Fibroblast of villous mesenchyme (primary cell): ENCODE data around the gene ORC3. TPM values are rescaled to one million over a fixed set of nuclear protein-coding genes. Genes with fewer than 3 reads are reported as not detected.
A peak's percentile ranks its signal among the peaks of the same experiment; 100 is the strongest.

ENCODE experiments used
- DNase-seq: peaks from one replicate; pipeline ENCODE4 v3.0.0-alpha.2; 2010; ENCODE audit warnings: low read depth
- H3K4me3 ChIP-seq: 2 replicates; pipeline ENCODE4 v1.5.1; 2011; ENCODE audit warnings: low read depth, mild to moderate bottlenecking, low read length
- total RNA-seq: library from RNA; depleted of rRNA; stranded (reverse); fragments of >200 nt; gene quantifications from 2 replicates; pipeline ENCODE4 v1.2.3, GENCODE V29; 2012
- TF ChIP-seq, protein P1 (sequence below): IDR thresholded peaks from 2 replicates; pipeline ENCODE4 v1.5.1; 2012; ENCODE audit warnings: low read depth, mild to moderate bottlenecking, low read length; ENCODE audit not compliant: insufficient read depth

Gene ORC3
- total RNA-seq, 1 donor: 32.0 TPM

DNA sequence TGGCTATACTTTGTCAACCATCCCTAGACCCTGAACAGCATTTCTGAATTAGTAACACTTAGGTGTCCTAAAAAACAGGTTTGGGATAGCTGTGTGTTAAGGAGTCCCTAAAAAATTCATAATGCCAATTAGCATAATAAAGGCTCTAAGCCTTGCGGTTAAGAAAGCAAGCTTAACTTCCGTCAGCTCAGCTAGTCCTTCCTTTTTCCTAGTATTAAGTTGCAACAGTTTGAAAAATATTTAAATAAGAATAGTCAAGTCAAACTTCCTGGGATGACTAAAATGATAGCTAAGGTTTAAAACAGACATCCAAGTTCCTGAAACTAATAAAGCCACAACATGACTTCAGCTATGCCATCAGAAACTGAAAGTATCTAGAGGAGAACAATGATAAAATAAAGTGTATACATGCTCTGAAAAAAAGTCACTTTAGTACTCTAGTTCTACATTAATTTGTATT, 108.6 kb downstream of the ORC3 start:
- DNase-seq: no peak

DNA sequence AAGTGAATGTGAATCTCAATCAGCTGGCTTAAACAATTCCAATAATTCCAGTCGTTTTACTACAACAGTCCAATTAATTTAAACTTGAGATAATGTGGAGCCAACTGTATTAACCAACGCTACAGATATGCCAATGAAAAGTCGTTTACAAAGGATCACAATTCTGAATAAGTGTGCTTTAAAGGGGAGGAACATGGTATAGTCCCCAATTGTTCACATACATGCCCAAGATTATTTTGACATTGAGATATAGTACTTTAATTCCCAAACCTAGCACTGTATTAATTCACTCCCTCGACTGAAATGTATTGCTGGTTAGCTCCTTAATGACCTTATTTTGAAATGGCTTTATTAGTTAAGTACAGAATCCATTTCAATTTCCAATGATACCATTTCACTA, 109.6 kb downstream of the ORC3 start:
- no peak for DNase-seq
- TF ChIP-seq, protein P1, sequence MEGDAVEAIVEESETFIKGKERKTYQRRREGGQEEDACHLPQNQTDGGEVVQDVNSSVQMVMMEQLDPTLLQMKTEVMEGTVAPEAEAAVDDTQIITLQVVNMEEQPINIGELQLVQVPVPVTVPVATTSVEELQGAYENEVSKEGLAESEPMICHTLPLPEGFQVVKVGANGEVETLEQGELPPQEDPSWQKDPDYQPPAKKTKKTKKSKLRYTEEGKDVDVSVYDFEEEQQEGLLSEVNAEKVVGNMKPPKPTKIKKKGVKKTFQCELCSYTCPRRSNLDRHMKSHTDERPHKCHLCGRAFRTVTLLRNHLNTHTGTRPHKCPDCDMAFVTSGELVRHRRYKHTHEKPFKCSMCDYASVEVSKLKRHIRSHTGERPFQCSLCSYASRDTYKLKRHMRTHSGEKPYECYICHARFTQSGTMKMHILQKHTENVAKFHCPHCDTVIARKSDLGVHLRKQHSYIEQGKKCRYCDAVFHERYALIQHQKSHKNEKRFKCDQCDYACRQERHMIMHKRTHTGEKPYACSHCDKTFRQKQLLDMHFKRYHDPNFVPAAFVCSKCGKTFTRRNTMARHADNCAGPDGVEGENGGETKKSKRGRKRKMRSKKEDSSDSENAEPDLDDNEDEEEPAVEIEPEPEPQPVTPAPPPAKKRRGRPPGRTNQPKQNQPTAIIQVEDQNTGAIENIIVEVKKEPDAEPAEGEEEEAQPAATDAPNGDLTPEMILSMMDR: no peak

More for the DNA sequence above, 108.6 kb downstream of the ORC3 start:
- TF ChIP-seq, protein P1: no peak
- peak overlapping the region; percentile 98 for H3K4me3 ChIP-seq

DNA sequence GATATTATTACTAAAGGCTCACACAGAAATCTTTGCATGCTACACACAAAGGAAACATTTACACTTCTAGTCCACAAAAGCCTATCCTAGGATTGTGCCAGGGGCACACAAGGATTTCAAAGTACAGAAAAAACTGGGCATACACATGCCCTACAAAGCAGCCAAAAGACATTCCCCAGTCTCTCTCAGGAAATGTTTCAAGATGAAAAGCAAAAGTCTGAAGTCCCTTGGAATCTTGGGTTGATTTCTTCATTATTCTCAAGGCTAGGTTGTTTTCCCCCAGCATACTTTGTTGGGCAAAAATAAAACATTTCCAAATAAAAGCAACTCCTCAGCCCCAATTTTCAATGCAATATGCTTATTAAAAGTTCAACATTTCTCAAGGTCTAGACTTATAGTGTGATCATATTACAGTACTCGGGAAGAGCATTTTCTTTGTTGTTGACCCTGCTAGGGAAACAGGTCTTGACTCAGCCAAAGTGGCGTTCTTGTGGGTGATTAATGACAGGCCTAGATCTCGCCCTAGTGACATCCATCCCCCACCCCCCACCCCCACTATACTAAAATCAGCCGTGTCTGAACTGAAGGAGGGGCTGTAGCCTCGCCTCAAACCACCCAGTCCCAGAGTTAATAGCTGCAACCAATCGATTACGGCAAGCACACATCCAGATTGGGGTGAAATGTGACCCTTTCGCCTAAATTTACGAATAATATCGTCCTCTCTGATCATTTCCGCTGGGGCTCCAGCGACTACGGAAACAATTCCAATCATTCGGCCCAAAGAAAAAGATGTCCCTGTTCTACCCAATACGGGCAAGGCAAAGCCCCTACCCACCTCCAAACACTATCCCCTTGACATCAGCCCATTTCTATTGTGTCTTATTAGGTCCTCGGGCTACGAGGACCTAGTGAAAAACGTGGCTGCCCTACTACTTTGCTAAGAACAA, 110.7 kb downstream of the ORC3 start:
- TF ChIP-seq, protein P1: no peak
- peak; percentile 52 for DNase-seq
- H3K4me3 ChIP-seq: peak overlapping the region; percentile 98

More for the DNA sequence above, 109.6 kb downstream of the ORC3 start:
- peak overlapping the region; percentile 98 for H3K4me3 ChIP-seq

DNA sequence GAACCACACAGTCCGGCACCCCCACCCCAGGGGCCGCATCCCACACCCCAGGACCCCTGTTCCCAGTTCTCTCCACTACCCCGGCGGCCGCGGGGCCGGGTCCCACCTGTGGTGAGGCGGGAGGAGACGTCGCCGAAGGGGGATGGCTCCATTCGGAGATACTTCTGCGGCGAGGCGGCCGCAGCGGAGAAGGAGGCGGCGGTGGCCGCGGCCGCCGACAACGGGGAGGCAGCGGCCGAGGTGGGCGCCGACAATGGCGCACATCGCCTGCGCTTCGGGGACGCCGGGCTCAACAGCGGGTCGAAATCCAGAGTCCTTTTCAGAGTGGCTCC, 111.4 kb downstream of the ORC3 start:
- DNase-seq: no peak
- TF ChIP-seq, protein P1: no peak
- H3K4me3 ChIP-seq: peak overlapping the region; percentile 98

DNA sequence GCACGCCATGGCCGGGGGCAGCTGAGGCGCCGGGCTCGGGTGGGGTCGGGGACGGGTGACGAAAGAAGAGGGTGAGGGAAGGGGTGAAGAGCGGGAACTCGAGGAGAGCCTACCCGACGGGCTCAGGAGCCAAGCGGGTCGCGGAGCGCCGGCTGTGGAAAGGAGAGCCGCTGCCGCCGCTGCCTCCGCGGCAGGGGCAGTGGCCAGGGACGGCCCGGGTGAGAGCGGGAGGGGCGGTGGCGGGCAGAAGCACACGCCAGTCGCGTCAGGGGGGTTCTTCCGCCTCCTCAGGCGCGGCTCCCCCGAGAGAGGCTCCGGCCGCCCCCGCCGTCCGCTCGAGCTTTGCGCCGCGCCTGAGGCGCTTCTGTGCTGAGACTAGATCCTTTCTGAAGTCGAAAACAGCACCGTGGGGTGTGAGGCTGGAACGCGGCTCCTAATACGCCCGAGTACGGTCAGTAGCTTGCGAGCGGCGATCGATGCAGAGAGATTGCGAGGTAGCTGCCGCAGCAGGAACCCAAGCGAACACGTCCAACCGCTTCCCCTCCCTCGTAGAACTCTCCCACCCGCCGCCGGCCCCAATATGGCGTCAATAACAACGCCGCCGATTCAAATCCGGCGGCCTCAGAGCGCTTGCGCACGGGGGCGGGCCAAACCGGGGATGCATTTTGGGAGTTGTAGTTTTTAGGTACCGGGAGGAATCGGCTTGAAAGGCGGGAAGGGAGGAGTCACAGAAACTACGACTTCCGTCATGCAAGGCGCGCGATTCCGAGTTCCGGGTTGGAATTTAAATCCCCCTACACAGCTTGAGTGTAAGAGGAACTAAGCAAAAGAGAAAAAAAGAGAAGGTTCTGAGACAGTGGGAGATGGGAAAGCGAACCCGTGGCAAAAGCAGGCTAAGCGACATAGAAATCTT, 112.0 kb downstream of the ORC3 start, which contains the start of gene AKIRIN2:
Gene AKIRIN2 (minus strand): TSS at position 558 of the 913 bp plus-strand sequence. CDS start 549 bp downstream, at position 9.
- TF ChIP-seq, protein P1: no peak
- peak within 1 kb of the TSS; percentile 98 for H3K4me3 ChIP-seq
- peak; percentile 100 for DNase-seq

DNA sequence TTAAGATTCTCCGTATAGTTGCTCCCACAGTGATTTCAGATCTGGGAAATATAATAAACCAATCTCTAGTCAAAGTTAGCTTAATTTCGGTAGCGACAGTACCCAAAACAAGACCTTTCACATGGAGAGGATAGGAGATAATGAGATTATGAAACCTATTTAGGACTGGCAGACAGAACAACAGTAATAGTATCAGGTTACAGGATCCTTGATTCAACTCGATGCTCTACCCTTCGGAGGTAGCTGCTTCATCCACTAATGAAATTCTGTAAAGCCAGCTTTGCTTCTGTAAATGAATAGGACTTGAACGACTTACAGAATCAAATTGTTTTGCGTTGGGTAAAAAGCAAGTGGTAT, 112.6 kb downstream of the ORC3 start:
- H3K4me3 ChIP-seq: peak overlapping the region; percentile 98
- DNase-seq: peak; percentile 83
- TF ChIP-seq, protein P1: no peak

DNA sequence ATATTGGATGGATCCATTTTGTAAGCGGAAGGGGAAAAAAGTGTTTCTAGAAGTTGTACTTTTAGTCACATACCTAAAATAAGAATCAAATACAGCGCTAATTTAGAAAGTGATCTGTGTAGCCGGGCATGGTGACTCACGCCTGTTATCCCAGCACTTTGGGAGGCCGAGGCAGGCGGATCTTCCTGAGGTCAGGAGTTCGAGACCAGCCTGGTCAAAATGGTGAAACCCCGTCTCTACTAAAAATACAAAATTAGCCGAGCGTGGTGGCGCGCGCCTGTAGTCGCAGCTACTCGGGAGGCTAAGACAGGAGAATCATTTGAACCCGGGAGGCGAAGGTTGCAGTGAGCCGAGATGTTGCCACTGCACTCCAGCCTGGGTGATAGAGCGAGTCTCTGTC, 113.1 kb downstream of the ORC3 start:
- peak overlapping the region; percentile 98 for H3K4me3 ChIP-seq
- peak; percentile 36 for DNase-seq
